PC-9 (cell line): Measurements from ENCODE around the gene WDR5.

Source experiments
- EZH2 ChIP-seq: fragments of 200-600 bp; sonication (generic); IDR thresholded peaks from 2 replicates; pipeline ENCODE4 v1.8.0; 2017; ENCODE audit warnings: antibody characterized with exemption, low read depth
- TF ChIP-seq, protein P1 (sequence below): fragments of 200-600 bp; sonication (generic); conservative IDR thresholded peaks from 2 replicates; pipeline ENCODE4 v1.6.1; 2017; ENCODE audit warnings: mixed run types, antibody characterized with exemption, mild to moderate bottlenecking, moderate library complexity

- TF ChIP-seq, protein P1, sequence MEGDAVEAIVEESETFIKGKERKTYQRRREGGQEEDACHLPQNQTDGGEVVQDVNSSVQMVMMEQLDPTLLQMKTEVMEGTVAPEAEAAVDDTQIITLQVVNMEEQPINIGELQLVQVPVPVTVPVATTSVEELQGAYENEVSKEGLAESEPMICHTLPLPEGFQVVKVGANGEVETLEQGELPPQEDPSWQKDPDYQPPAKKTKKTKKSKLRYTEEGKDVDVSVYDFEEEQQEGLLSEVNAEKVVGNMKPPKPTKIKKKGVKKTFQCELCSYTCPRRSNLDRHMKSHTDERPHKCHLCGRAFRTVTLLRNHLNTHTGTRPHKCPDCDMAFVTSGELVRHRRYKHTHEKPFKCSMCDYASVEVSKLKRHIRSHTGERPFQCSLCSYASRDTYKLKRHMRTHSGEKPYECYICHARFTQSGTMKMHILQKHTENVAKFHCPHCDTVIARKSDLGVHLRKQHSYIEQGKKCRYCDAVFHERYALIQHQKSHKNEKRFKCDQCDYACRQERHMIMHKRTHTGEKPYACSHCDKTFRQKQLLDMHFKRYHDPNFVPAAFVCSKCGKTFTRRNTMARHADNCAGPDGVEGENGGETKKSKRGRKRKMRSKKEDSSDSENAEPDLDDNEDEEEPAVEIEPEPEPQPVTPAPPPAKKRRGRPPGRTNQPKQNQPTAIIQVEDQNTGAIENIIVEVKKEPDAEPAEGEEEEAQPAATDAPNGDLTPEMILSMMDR = no peak
- no peak for TF ChIP-seq EZH2
Measured at GRCh38 chr9:134156564-134157377, 20.9 kb downstream of the WDR5 start.
